Common myeloid progenitor, CD34-positive (primary cell): ENCODE results near the gene CFAP99.
"Not testable (repeated sequence)": the region's sequence is repeated elsewhere in the genome, so short reads cannot be mapped to it uniquely, and the experiment has no call there.

Source experiments
- CTCF ChIA-PET: fragments of 350-600 bp; sonication (Branson Sonifier 250); formaldehyde crosslinking; loops from one replicate; lab custom pipeline; 2021; ENCODE audit warnings: antibody characterized with exemption; lab: Charles Lee
- POLR2A ChIA-PET: fragments of 350-600 bp; sonication (Branson Sonifier 250); formaldehyde crosslinking; loops from one replicate; lab custom pipeline; 2021; ENCODE audit warnings: antibody characterized with exemption; lab: Charles Lee
- DNase-seq, 3 donors: peaks; one replicate each; pipeline versions ENCODE4 v3.0.0 to v3.0.0-alpha.2; 2013
- H3K27ac ChIP-seq, 2 experiments: 1 replicate in 1 of 2; 2 replicates in 1 of 2; pipeline ENCODE4 v1.7.0; 2013; ENCODE audit warnings: inconsistent platforms in 2 of 2, low read length in 2 of 2, mild to moderate bottlenecking in 2 of 2, low read depth in 1 of 2, moderate library complexity in 1 of 2; ENCODE audit not compliant: severe bottlenecking in 2 of 2, insufficient read depth in 1 of 2, poor library complexity in 1 of 2
- H3K27me3 ChIP-seq, 5 experiments: replicated peaks in 2 of 5; 1 replicate in 3 of 5; 2 replicates in 2 of 5; pipeline versions ENCODE4 v1.6.1 to v1.7.0; 2013; ENCODE audit warnings: low read length in 4 of 5, mild to moderate bottlenecking in 2 of 5, moderate library complexity in 2 of 5, inconsistent platforms in 1 of 5; ENCODE audit not compliant: insufficient read depth in 5 of 5, control insufficient read depth in 4 of 5
- H3K36me3 ChIP-seq, 4 experiments: 1 replicate in 2 of 4; 2 replicates in 2 of 4; pipeline versions ENCODE4 v1.6.1 to v1.7.0; 2013; ENCODE audit warnings: low read length in 3 of 4, control low read depth in 1 of 4, mild to moderate bottlenecking in 1 of 4; ENCODE audit not compliant: control insufficient read depth in 4 of 4, insufficient read depth in 4 of 4
- H3K4me1 ChIP-seq, 4 experiments: 1 replicate in 3 of 4; 2 replicates in 1 of 4; pipeline versions ENCODE4 v1.6.1 to v1.7.1; 2013; ENCODE audit warnings: low read length in 3 of 4, mild to moderate bottlenecking in 3 of 4, control low read depth in 1 of 4, inconsistent platforms in 1 of 4, moderate library complexity in 1 of 4; ENCODE audit not compliant: control insufficient read depth in 4 of 4, insufficient read depth in 4 of 4; ENCODE audit errors: control extremely low read depth in 1 of 4
- H3K4me3 ChIP-seq, 7 experiments: 1 replicate in 4 of 7; 2 replicates in 3 of 7; pipeline versions ENCODE4 v1.5.1 to v1.7.0; 2013; ENCODE audit warnings: mild to moderate bottlenecking in 7 of 7, low read length in 6 of 7, moderate library complexity in 6 of 7, inconsistent platforms in 2 of 7, low read depth in 2 of 7, control low read depth in 1 of 7; ENCODE audit not compliant: insufficient read depth in 4 of 7, control insufficient read depth in 1 of 7; ENCODE audit errors: extremely low read depth in 1 of 7
- H3K9me3 ChIP-seq, 5 experiments: 1 replicate in 4 of 5; 2 replicates in 1 of 5; pipeline versions ENCODE4 v1.6.1 to v1.7.1; 2013; ENCODE audit warnings: low read length in 4 of 5, mild to moderate bottlenecking in 2 of 5, inconsistent platforms in 1 of 5, low read depth in 1 of 5, moderate library complexity in 1 of 5; ENCODE audit not compliant: control insufficient read depth in 4 of 5, insufficient read depth in 2 of 5; ENCODE audit errors: control extremely low read depth in 1 of 5
- WGBS: methylation state at CpG from one replicate; pipeline ENCODE4 v1.1.5; 2013; ENCODE audit not compliant: insufficient coverage; 5-methylcytosine and 5-hydroxymethylcytosine counted together

Gene CFAP99

DNA sequence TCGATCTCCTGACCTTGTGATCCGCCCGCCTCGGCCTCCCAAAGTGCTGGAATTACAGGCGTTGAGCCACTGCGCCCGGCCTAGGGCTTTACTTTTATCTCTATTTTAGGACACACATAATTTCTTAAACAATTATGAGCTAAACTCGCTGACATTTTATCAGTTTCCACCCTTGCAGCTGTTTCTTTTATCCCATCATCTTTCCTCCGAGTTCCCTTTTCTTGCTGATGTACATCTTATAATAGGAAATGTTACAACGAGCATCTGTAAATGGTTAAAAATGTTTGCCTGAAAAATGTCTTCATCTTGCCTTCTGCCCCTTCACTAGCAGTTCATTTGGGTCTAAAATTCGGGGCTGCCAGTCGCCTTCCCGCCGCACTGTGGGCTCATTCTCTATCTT lies 41.5 kb upstream of the CFAP99 start:
- ChIA-PET CTCF (no interaction called here), POLR2A (no interaction called here)
- no peak for DNase-seq
- no peaks in the 10 kb centered on the region for H3K27me3 ChIP-seq
- 94% methylated on average over 9 of the region's 14 CpGs for WGBS
- no peaks in the 10 kb centered on the region for H3K4me1 ChIP-seq
- H3K27ac ChIP-seq = no peak overlapping the region
- H3K36me3 ChIP-seq = no peaks in the 10 kb centered on the region
- no peak overlapping the region for H3K4me3 ChIP-seq
- H3K9me3 ChIP-seq = peaks cover 0 to 8% (median 0%) of the 10 kb centered on the region in 5 experiments

DNA sequence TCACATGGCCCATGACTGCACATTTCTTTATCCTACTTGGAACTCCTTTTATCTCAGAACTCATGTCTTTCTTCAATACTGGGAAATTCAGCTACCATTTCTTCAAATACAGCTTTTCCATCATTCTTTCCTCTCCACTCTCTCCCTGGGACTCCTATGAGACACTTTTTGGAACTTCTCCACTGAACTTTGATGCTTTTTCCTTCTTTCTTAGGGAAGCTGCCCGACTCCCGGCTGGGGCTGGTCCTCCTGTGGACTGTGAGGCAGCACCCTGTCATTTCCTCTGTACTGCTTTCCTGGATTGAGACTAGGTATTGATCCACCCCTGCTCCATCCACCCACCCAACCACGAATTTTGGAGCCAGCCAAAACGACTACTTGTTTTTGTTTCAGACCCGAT lies 40.4 kb upstream of the CFAP99 start:
- Histone ChIP-seq H3K4me1 (no peaks in the 10 kb centered on the region), H3K27me3 (no peaks in the 10 kb centered on the region), H3K27ac (no peak overlapping the region), H3K36me3 (no peaks in the 10 kb centered on the region), H3K4me3 (no peak overlapping the region), H3K9me3 (peaks cover 0 to 6% (median 0%) of the 10 kb centered on the region in 5 experiments)
- POLR2A ChIA-PET = no interaction called here
- no peak for DNase-seq
- 91% methylated on average over 5 of the region's 5 CpGs for WGBS
- CTCF ChIA-PET = interaction anchor here (2.6 kb wide), 1 partner anchor 11 kb away, joined by 8 read pairs; no protein-coding TSS in a partner anchor

DNA sequence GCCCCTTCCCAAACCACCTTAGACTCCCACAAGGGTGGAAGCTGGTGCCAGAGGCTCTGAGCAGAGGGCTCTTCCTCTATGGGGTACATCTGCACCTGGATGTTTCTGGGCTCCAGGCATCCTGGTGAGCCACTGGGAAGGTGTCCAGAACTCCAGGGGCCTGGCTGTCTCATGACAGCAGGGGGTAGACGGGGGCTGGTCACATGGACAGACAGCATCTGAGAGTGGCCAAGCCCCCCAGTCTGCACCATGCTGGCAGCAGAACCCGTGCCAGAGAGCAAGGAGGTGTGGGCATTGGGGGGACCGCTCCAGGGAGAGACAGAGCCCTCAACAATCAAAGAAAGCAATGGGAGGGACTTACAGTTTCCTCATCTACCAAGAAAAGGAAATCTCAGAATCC lies 39.9 kb upstream of the CFAP99 start:
- Histone ChIP-seq H3K36me3 (no peaks in the 10 kb centered on the region), H3K27ac (no peak overlapping the region), H3K4me3 (no peak overlapping the region), H3K27me3 (no peaks in the 10 kb centered on the region), H3K9me3 (peaks cover 0 to 1% (median 0%) of the 10 kb centered on the region in 5 experiments), H3K4me1 (no peaks in the 10 kb centered on the region)
- ChIA-PET CTCF (interaction anchor here (2.6 kb wide), 1 partner anchor 10 kb away, joined by 8 read pairs; no protein-coding TSS in a partner anchor), POLR2A (no interaction called here)
- no peak for DNase-seq
- WGBS = 64% methylated on average over 2 of the region's 3 CpGs

DNA sequence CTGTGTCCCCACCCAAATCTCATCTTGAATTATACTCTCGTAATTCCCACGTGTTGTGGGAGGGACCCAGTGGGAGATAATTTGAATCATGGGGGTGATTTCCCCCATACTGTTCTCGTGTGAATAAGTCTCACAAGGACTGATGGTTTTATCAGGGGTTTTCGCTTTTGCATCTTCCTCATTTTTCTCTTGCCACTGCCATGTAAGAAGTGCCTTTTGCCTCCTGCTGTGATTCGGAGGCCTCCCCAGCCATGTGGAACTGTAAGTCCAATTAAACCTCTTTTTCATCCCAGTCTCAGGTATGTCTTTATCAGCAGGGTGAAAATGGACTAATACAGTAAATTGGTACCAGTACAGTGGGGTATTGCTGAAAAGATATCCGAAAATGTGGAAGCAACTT lies 38.2 kb upstream of the CFAP99 start:
- H3K4me3 ChIP-seq, H3K36me3 ChIP-seq, H3K27me3 ChIP-seq, H3K4me1 ChIP-seq, DNase-seq, H3K27ac ChIP-seq, POLR2A ChIA-PET, H3K9me3 ChIP-seq: not testable (repeated sequence)
- 88% methylated on average over 5 of the region's 6 CpGs for WGBS
- CTCF ChIA-PET = interaction anchor here (2.6 kb wide), 1 partner anchor 9 kb away, joined by 8 read pairs; no protein-coding TSS in a partner anchor

DNA sequence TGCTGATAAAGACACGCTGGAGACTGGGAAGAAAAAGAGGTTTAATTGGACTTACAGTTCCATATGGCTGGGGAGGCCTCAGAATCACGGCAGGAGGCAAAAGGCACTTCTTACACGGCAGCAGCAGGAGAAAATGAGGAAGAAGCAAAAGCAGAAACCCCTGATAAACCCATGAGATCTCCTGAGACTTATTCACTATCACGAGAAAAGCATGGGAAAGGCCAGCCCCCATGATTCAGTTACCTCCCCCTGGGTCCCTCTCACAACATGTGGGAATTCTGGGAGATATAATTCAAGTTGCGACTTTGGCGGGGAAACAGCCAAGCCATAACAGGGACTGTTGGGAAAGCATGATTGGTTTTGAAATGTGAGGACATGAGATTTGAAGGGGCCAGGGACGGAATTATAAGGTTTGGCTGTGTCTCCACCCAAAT lies 36.0 kb upstream of the CFAP99 start:
- H3K27me3 ChIP-seq, H3K4me3 ChIP-seq, CTCF ChIA-PET, H3K9me3 ChIP-seq, H3K36me3 ChIP-seq, H3K4me1 ChIP-seq, H3K27ac ChIP-seq: not testable (repeated sequence)
- DNase-seq = peak in 1 of 3 donors; percentile 44
- POLR2A ChIA-PET = interaction anchor here (0.7 kb wide), 1 partner anchor 23 kb away, joined by 3 read pairs; no protein-coding TSS in a partner anchor
- WGBS = 14% methylated on average over 2 of the region's 7 CpGs

DNA sequence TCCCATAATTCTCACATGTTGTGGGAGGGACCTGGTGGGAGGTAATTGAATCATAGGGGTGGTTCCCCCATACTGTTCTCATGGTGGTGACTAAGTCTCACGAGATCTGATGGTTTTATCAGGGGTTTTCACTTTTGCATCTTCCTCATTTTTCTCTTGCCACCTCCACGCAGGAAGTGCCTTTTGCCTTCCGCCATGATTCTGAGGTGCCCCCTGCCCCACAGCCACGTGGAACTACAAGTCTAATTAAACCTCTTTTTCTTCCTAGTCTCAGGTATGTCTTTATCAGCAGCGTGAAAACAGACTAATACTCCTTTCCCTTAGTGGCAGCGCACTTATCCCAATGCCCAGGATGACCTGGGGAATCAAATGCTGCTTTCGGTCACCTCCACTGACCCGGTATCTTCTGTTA lies 35.5 kb upstream of the CFAP99 start:
- H3K36me3 ChIP-seq, H3K9me3 ChIP-seq, H3K4me3 ChIP-seq, H3K4me1 ChIP-seq, POLR2A ChIA-PET, CTCF ChIA-PET, H3K27me3 ChIP-seq: not testable (repeated sequence)
- DNase-seq = peak in 2 of 3 donors; percentile 46 to 66
- WGBS = 90% methylated on average over 7 of the region's 8 CpGs
- peak overlapping the region in 1 of 2 experiments; percentile 11 for H3K27ac ChIP-seq

DNA sequence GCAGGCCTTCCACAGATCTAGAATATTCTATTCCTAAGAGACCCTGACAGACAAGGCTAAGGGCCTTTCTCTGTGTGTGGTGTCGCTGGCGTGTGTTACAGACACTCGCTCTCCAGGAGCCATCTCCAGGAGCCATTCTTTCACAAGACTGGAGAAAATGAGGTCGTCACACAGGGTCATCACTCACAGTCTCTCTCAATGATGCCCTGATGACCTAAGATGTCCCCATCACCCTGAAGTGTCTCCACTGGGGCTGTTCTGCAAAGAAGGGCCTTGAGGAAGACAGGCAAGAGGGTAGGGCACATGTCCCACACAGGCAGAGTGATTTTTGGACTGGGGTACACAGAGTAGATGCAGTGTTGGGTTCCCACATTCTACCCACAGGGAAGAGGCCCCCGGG lies 35.0 kb upstream of the CFAP99 start:
- 100% methylated on average over 3 of the region's 5 CpGs for WGBS
- no peaks in the 10 kb centered on the region for H3K27me3 ChIP-seq
- peaks cover 0 to 6% (median 2%) of the 10 kb centered on the region in 4 experiments for H3K4me1 ChIP-seq
- DNase-seq = no peak
- H3K36me3 ChIP-seq = no peaks in the 10 kb centered on the region
- peak overlapping the region in 1 of 2 experiments; percentile 11 for H3K27ac ChIP-seq
- H3K9me3 ChIP-seq = no peaks in the 10 kb centered on the region
- H3K4me3 ChIP-seq = no peak overlapping the region
- ChIA-PET POLR2A (no interaction called here), CTCF (no interaction called here)
